ENCODE results near the gene SAMD11. TPM values are rescaled to one million over a fixed set of nuclear protein-coding genes. Genes with fewer than 3 reads are reported as not detected.

The SAMD11 gene
- total RNA-seq, 1 experiment from 2014 or later, result 0.54 TPM

DNA sequence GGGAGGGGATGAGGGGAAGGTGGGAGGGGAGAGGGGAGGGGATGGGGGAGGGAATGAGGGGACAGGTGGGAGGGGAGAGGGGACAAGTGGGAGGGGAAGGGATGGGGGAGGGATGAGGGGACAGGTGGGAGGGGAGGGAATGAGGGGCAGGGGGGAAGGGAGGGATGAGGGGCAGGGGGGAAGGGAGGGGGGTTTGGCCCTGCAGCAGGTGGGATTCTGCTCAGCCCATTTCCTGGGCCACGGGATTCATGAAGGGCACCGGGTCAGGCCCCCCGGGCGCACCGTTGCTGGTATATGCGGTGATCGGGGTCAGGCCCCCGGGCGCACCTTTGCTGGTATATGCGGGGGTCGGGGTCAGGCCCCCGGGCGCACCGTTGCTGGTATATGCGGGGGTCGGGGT lies 15.1 kb upstream of the SAMD11 start:
- Mint-ChIP-seq H3K9me3 (ENCODE audit: low read depth, unreplicated experiment) (no peaks in the 10 kb centered on the region), H3K4me1 (ENCODE audit: low read depth, unreplicated experiment) (peaks cover 20% of the 10 kb centered on the region), H3K4me3 (ENCODE audit: low read depth, unreplicated experiment) (no peak overlapping the region), H3K27ac (ENCODE audit: unreplicated experiment) (no peak overlapping the region), H3K27me3 (ENCODE audit: unreplicated experiment) (peaks cover 57% of the 10 kb centered on the region), H3K36me3 (ENCODE audit: insufficient read depth, unreplicated experiment) (peaks cover 10% of the 10 kb centered on the region)
- CTCF ChIA-PET, result no interaction called here
- no peak for DNase-seq
- TF ChIP-seq CTCF (IDR thresholded peaks at IDR 0.05; ENCODE audit: unreplicated experiment), result no peak
- no TSS peak for BruUV-seq (replicated peaks)
- intact Hi-C loops (cut with micrococcal nuclease; ENCODE audit: unreplicated experiment), result no loop called here

- no peak for TF ChIP-seq CTCF (IDR thresholded peaks at IDR 0.05; ENCODE audit: unreplicated experiment)
- H3K36me3 Mint-ChIP-seq (ENCODE audit: insufficient read depth, unreplicated experiment), result peaks cover 5% of the 10 kb centered on the region
- H3K4me1 Mint-ChIP-seq (ENCODE audit: low read depth, unreplicated experiment), result peaks cover 20% of the 10 kb centered on the region
- H3K27ac Mint-ChIP-seq (ENCODE audit: unreplicated experiment), result no peak overlapping the region
- H3K27me3 Mint-ChIP-seq (ENCODE audit: unreplicated experiment), result peaks cover 67% of the 10 kb centered on the region
- CTCF ChIA-PET, result no interaction called here
- intact Hi-C loops (cut with micrococcal nuclease; ENCODE audit: unreplicated experiment), result no loop called here
- DNase-seq, result no peak
- no peak overlapping the region for H3K4me3 Mint-ChIP-seq (ENCODE audit: low read depth, unreplicated experiment)
- BruUV-seq (replicated peaks), result no TSS peak
- no peaks in the 10 kb centered on the region for H3K9me3 Mint-ChIP-seq (ENCODE audit: low read depth, unreplicated experiment)
Measured at GRCh38 chr1:909861-910310, 13.8 kb upstream of the SAMD11 start.

- Mint-ChIP-seq H3K27ac (ENCODE audit: unreplicated experiment) (no peak overlapping the region), H3K36me3 (ENCODE audit: insufficient read depth, unreplicated experiment) (peaks cover 5% of the 10 kb centered on the region), H3K4me3 (ENCODE audit: low read depth, unreplicated experiment) (no peak overlapping the region), H3K4me1 (ENCODE audit: low read depth, unreplicated experiment) (peaks cover 20% of the 10 kb centered on the region), H3K27me3 (ENCODE audit: unreplicated experiment) (peaks cover 67% of the 10 kb centered on the region), H3K9me3 (ENCODE audit: low read depth, unreplicated experiment) (no peaks in the 10 kb centered on the region)
- BruUV-seq (replicated peaks), result no TSS peak
- no peak for DNase-seq
- no peak for TF ChIP-seq CTCF (IDR thresholded peaks at IDR 0.05; ENCODE audit: unreplicated experiment)
- intact Hi-C loops (cut with micrococcal nuclease; ENCODE audit: unreplicated experiment), result no loop called here
- CTCF ChIA-PET, result no interaction called here
Measured at GRCh38 chr1:910311-910880, 13.3 kb upstream of the SAMD11 start.

- BruUV-seq (replicated peaks), result no TSS peak
- DNase-seq, result no peak
- CTCF ChIA-PET, result no interaction called here
- Mint-ChIP-seq H3K4me3 (ENCODE audit: low read depth, unreplicated experiment) (no peak overlapping the region), H3K9me3 (ENCODE audit: low read depth, unreplicated experiment) (no peaks in the 10 kb centered on the region), H3K36me3 (ENCODE audit: insufficient read depth, unreplicated experiment) (peaks cover 5% of the 10 kb centered on the region), H3K4me1 (ENCODE audit: low read depth, unreplicated experiment) (peaks cover 20% of the 10 kb centered on the region), H3K27me3 (ENCODE audit: unreplicated experiment) (peaks cover 70% of the 10 kb centered on the region), H3K27ac (ENCODE audit: unreplicated experiment) (no peak overlapping the region)
- TF ChIP-seq CTCF (IDR thresholded peaks at IDR 0.05; ENCODE audit: unreplicated experiment), result no peak
- intact Hi-C loops (cut with micrococcal nuclease; ENCODE audit: unreplicated experiment), result no loop called here
Measured at GRCh38 chr1:910881-911721, 12.6 kb upstream of the SAMD11 start.
